Measurements from ENCODE around the gene SRP68. TPM values are rescaled to one million over a fixed set of nuclear protein-coding genes. Genes with fewer than 3 reads are reported as not detected.
A peak's percentile ranks its signal among the peaks of the same experiment; 100 is the strongest.
"Not testable (repeated sequence)": the region's sequence is repeated elsewhere in the genome, so short reads cannot be mapped to it uniquely, and the experiment has no call there.

Gene SRP68
- total RNA-seq, 4 donors from 2014 or later = 57.5 to 90.2 (median 64.2) TPM

DNA sequence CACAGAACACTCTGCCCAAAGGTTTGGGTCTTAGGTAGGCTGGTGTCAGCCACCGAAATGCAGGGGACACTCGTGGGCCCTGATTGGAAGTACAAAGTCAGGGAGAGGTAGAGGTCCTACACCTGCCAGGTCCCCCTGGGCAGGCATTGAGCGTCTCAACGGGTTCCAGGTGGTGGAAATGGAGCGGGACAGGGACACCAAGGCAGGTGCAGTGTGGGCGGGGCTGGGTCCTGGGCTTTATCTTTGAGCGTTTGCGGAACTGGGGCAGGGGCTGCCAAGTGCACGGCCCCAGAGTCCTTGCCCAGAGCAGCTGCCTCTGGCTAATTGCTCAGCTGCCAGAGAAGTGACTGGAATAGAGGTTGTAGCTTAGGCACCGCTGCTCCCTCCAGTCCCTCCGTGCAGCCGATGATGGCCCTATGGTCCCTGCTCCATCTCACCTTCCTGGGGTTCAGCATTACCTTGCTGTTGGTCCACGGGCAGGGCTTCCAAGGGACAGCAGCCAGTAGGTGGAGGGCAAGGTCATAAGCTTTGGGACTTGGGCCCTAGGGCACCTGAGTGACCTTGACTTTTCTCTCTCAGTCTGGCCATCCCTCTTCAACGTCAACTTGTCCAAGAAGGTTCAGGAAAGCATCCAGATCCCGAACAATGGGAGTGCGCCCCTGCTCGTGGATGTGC is 6.7 kb upstream of the SRP68 start, which contains the start of gene ZACN:
Gene ZACN, plus strand, starts transcription at position 323 of the 675 bp plus-strand sequence. Its CDS starts 83 bp downstream, at position 406.
- Histone ChIP-seq H3K36me3 (peaks cover 18% of the 10 kb centered on the region), H3K4me3 (no peak within 1 kb of the TSS), H3K9me3 (no peaks in the 10 kb centered on the region), H3K27me3 (peaks cover 58% of the 10 kb centered on the region), H3K4me1 (peaks cover 42% of the 10 kb centered on the region), H3K27ac (no peak within 1 kb of the TSS)
- TF ChIP-seq, protein P1, sequence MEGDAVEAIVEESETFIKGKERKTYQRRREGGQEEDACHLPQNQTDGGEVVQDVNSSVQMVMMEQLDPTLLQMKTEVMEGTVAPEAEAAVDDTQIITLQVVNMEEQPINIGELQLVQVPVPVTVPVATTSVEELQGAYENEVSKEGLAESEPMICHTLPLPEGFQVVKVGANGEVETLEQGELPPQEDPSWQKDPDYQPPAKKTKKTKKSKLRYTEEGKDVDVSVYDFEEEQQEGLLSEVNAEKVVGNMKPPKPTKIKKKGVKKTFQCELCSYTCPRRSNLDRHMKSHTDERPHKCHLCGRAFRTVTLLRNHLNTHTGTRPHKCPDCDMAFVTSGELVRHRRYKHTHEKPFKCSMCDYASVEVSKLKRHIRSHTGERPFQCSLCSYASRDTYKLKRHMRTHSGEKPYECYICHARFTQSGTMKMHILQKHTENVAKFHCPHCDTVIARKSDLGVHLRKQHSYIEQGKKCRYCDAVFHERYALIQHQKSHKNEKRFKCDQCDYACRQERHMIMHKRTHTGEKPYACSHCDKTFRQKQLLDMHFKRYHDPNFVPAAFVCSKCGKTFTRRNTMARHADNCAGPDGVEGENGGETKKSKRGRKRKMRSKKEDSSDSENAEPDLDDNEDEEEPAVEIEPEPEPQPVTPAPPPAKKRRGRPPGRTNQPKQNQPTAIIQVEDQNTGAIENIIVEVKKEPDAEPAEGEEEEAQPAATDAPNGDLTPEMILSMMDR (IDR thresholded peaks at IDR 0.05) = no peak
- TF ChIP-seq POLR2A (IDR thresholded peaks at IDR 0.05) = no peak
- TF ChIP-seq POLR2AphosphoS5 (IDR thresholded peaks at IDR 0.05) = no peak
- TF ChIP-seq EP300 (IDR thresholded peaks at IDR 0.05) = no peak
- 58% methylated on average over 14 of the region's 17 CpGs for WGBS
- no peak for DNase-seq (ENCODE audit: low spot score in 2 of 2)

GRCh38 chr17:76078370-76078769 is 6.1 kb upstream of the SRP68 start:
- H3K9me3 ChIP-seq; H3K27ac ChIP-seq; H3K4me3 ChIP-seq; DNase-seq (ENCODE audit: low spot score in 2 of 2): not testable (repeated sequence)
- WGBS = 73% methylated on average over 3 of the region's 5 CpGs
- Histone ChIP-seq H3K27me3 (peaks cover 64% of the 10 kb centered on the region), H3K36me3 (peaks cover 11% of the 10 kb centered on the region), H3K4me1 (peaks cover 42% of the 10 kb centered on the region)

DNA sequence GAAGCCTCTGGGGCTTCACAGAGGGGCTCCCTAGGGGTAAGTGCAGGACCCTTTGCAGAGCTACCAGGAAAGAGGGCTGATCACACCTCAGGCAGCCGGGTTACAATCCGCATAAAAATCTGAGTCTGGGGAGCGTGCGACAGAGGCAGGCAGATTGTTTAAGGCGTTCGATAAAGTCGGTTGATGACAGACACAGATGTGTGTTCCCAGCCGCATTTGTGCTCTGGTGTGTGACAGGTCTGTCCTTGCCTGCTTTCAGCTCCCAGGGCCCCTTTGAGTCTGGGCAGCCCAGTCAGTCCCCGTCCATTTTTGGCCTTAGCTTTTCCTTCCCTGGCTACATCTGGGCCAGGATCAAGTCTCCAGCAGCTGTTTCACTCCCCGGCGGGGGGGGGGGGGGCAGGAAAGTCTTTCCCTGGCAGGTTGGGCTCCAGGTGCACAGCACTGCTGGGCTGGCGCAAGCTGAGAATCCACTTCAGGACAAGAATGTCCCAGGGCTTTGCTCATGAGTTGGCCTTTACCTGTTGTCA is 5.3 kb upstream of the SRP68 start:
- no peak overlapping the region for H3K27ac ChIP-seq
- TF ChIP-seq, protein P1 (IDR thresholded peaks at IDR 0.05) = no peak
- TF ChIP-seq EP300 (IDR thresholded peaks at IDR 0.05) = no peak
- TF ChIP-seq POLR2AphosphoS5 (IDR thresholded peaks at IDR 0.05) = no peak
- TF ChIP-seq POLR2A (IDR thresholded peaks at IDR 0.05) = no peak
- 27% methylated on average over 12 of the region's 12 CpGs for WGBS
- no peak for DNase-seq (ENCODE audit: low spot score in 2 of 2)
- H3K9me3 ChIP-seq = no peaks in the 10 kb centered on the region
- peaks cover 4% of the 10 kb centered on the region for H3K36me3 ChIP-seq
- peaks cover 64% of the 10 kb centered on the region for H3K27me3 ChIP-seq
- H3K4me3 ChIP-seq = no peak overlapping the region
- peaks cover 47% of the 10 kb centered on the region for H3K4me1 ChIP-seq

- peaks cover 64% of the 10 kb centered on the region for H3K27me3 ChIP-seq
- H3K4me1 ChIP-seq = peaks cover 49% of the 10 kb centered on the region
- 0% methylated on average over 2 of the region's 82 CpGs for WGBS
- no peaks in the 10 kb centered on the region for H3K36me3 ChIP-seq
- TF ChIP-seq, protein P1 (IDR thresholded peaks at IDR 0.05) = no peak
- TF ChIP-seq POLR2A (IDR thresholded peaks at IDR 0.05) (no peak), POLR2AphosphoS5 (IDR thresholded peaks at IDR 0.05) (no peak), EP300 (IDR thresholded peaks at IDR 0.05) (no peak)
- no peaks in the 10 kb centered on the region for H3K9me3 ChIP-seq
- no peak for DNase-seq (ENCODE audit: low spot score in 2 of 2)
- H3K27ac ChIP-seq = no peak overlapping the region
- no peak overlapping the region for H3K4me3 ChIP-seq
These were observed 4.7 kb upstream of the SRP68 start for GRCh38 chr17:76076765-76077583.

- Histone ChIP-seq H3K27me3 (peaks cover 64% of the 10 kb centered on the region), H3K36me3 (no peaks in the 10 kb centered on the region), H3K4me1 (peaks cover 55% of the 10 kb centered on the region), H3K9me3 (no peaks in the 10 kb centered on the region), H3K27ac (no peak overlapping the region), H3K4me3 (peak overlapping the region; percentile 34)
- 9% methylated on average over 18 of the region's 41 CpGs for WGBS
- TF ChIP-seq, protein P1 (IDR thresholded peaks at IDR 0.05) = no peak
- no peak for TF ChIP-seq EP300 (IDR thresholded peaks at IDR 0.05)
- TF ChIP-seq POLR2AphosphoS5 (IDR thresholded peaks at IDR 0.05) = no peak
- TF ChIP-seq POLR2A (IDR thresholded peaks at IDR 0.05) = no peak
- DNase-seq (ENCODE audit: low spot score in 2 of 2) = no peak
These were observed 3.9 kb upstream of the SRP68 start for GRCh38 chr17:76076146-76076764.

Measured in suprapubic skin (tissue), 4 donors.